H1 (cell line): ENCODE measurements around the gene RGPD3. TPM values are rescaled to one million over a fixed set of nuclear protein-coding genes. Genes with fewer than 3 reads are reported as not detected.

Experiments
- CTCF ChIA-PET: fragments of 300-600 bp; sonication (Branson Sonifier 250); formaldehyde crosslinking; loops from one replicate; lab custom pipeline; 2021; ENCODE audit not compliant: partially characterized antibody; lab: Charles Lee
- POLR2A ChIA-PET: fragments of 300-600 bp; sonication (Branson Sonifier 250); formaldehyde crosslinking; loops from one replicate; lab custom pipeline; 2021; ENCODE audit warnings: inconsistent platforms; ENCODE audit not compliant: partially characterized antibody; lab: Charles Lee
- DNase-seq, 2 experiments: peaks; one replicate each; pipeline versions ENCODE4 v3.0.0 to v3.0.0-alpha.2; 2010 to 2022; ENCODE audit warnings: low spot score in 2 of 2, low read depth in 1 of 2, mixed read lengths in 1 of 2
- FAIRE-seq: peaks from 2 replicates; lab custom pipeline; 2011; peaks lifted over from hg19 to GRCh38; lab: Jason Lieb, UNC
- H2AFZ ChIP-seq: 2 replicates; pipeline ENCODE4 v1.8.1; 2012; ENCODE audit warnings: low read length, inconsistent platforms
- H2AK5ac ChIP-seq: 2 replicates; pipeline ENCODE4 v1.6.1; 2013; ENCODE audit warnings: low read depth, low read length
- H2BK120ac ChIP-seq: replicated peaks from 2 replicates; pipeline ENCODE3; 2013; ENCODE audit warnings: low read depth, low read length, inconsistent platforms
- H2BK12ac ChIP-seq: 2 replicates; pipeline ENCODE4 v1.6.1; 2013; ENCODE audit warnings: low read depth, low read length
- H2BK15ac ChIP-seq: 2 replicates; pipeline ENCODE4 v1.6.1; 2013; ENCODE audit warnings: low read length
- H2BK20ac ChIP-seq: 2 replicates; pipeline ENCODE4 v1.6.1; 2013; ENCODE audit warnings: low read length
- H2BK5ac ChIP-seq: 2 replicates; pipeline ENCODE4 v1.6.1; 2013; ENCODE audit warnings: low read depth, low read length
- H3K14ac ChIP-seq: 2 replicates; pipeline ENCODE4 v1.6.1; 2013; ENCODE audit warnings: inconsistent platforms; ENCODE audit not compliant: insufficient read length
- H3K18ac ChIP-seq: 2 replicates; pipeline ENCODE4 v1.6.1; 2013; ENCODE audit warnings: low read length; ENCODE audit errors: extremely low read depth
- H3K23ac ChIP-seq: 2 replicates; pipeline ENCODE4 v1.6.1; 2013; ENCODE audit warnings: inconsistent platforms; ENCODE audit not compliant: insufficient read length
- H3K23me2 ChIP-seq: 2 replicates; pipeline ENCODE4 v1.6.1; 2013; ENCODE audit warnings: low read depth, low read length
- H3K27ac ChIP-seq: 2 replicates; pipeline ENCODE4 v1.6.1; 2011; ENCODE audit warnings: low read depth, low read length, inconsistent platforms
- H3K27me3 ChIP-seq, 4 experiments: replicated peaks in 1 of 4; 1 replicate in 1 of 4; 2 replicates in 3 of 4; pipeline versions ENCODE4 v1.6.1 to v1.8.1; 2011 to 2013; ENCODE audit warnings: low read length in 3 of 4, mild to moderate bottlenecking in 3 of 4, inconsistent platforms in 2 of 4, mixed read lengths in 2 of 4, moderate library complexity in 1 of 4; ENCODE audit not compliant: control insufficient read depth in 3 of 4, insufficient read depth in 3 of 4; ENCODE audit errors: extremely low read depth in 1 of 4
- H3K36me3 ChIP-seq, 4 experiments: 2 replicates each; pipeline versions ENCODE4 v1.6.1 to v1.8.1; 2011 to 2013; ENCODE audit warnings: mild to moderate bottlenecking in 4 of 4, low read length in 3 of 4, moderate library complexity in 2 of 4, control low read depth in 1 of 4, inconsistent platforms in 1 of 4; ENCODE audit not compliant: insufficient read depth in 4 of 4, control insufficient read depth in 2 of 4
- H3K4ac ChIP-seq: replicated peaks from 2 replicates; pipeline ENCODE3; 2013; ENCODE audit warnings: low read length, low read depth, mixed read lengths, inconsistent platforms; ENCODE audit not compliant: insufficient read length
- H3K4me1 ChIP-seq, 4 experiments: replicated peaks in 1 of 4; 1 replicate in 1 of 4; 2 replicates in 3 of 4; pipeline versions ENCODE4 v1.6.1 to v1.8.1; 2011 to 2013; ENCODE audit warnings: low read length in 3 of 4, inconsistent platforms in 2 of 4, mixed read lengths in 1 of 4; ENCODE audit not compliant: insufficient read depth in 4 of 4, control insufficient read depth in 3 of 4
- H3K4me2 ChIP-seq, 2 experiments: 2 replicates each; pipeline versions ENCODE4 v1.6.1 to v1.8.1; 2011 to 2013; ENCODE audit warnings: low read depth in 2 of 2, low read length in 2 of 2, control low read depth in 1 of 2, inconsistent platforms in 1 of 2, mild to moderate bottlenecking in 1 of 2; ENCODE audit not compliant: insufficient read depth in 1 of 2
- H3K4me3 ChIP-seq, 4 experiments: fragments of 200-600, 300-600 bp in 1 of 4; sonication (generic), shearing (Covaris generic), sonication (Bioruptor Twin) in 1 of 4; 2 replicates each; pipeline versions ENCODE4 v1.5.1 to v1.8.1; 2011 to 2016; ENCODE audit warnings: low read length in 4 of 4, low read depth in 3 of 4, control low read depth in 2 of 4, inconsistent platforms in 2 of 4, mild to moderate bottlenecking in 2 of 4, mixed read lengths in 1 of 4, moderate library complexity in 1 of 4; ENCODE audit not compliant: insufficient read depth in 2 of 4; ENCODE audit errors: extremely low read depth in 1 of 4
- H3K56ac ChIP-seq: replicated peaks from 2 replicates; pipeline ENCODE3; 2013; ENCODE audit warnings: low read depth, mild to moderate bottlenecking, mixed read lengths, low read length, inconsistent platforms; ENCODE audit not compliant: insufficient read length
- H3K79me1 ChIP-seq: 2 replicates; pipeline ENCODE4 v1.6.1; 2013; ENCODE audit warnings: low read depth, low read length, control low read depth
- H3K79me2 ChIP-seq, 2 experiments: 2 replicates each; pipeline versions ENCODE4 v1.6.1 to v1.8.1; 2012 to 2013; ENCODE audit warnings: low read length in 2 of 2, mild to moderate bottlenecking in 2 of 2, inconsistent platforms in 1 of 2; ENCODE audit not compliant: insufficient read depth in 2 of 2, control insufficient read depth in 1 of 2
- H3K9ac ChIP-seq, 4 experiments: replicated peaks in 1 of 4; 1 replicate in 1 of 4; 2 replicates in 3 of 4; pipeline versions ENCODE4 v1.6.1 to v1.8.1; 2011 to 2013; ENCODE audit warnings: low read depth in 3 of 4, low read length in 3 of 4, control low read depth in 2 of 4, mild to moderate bottlenecking in 2 of 4, moderate library complexity in 2 of 4, inconsistent platforms in 1 of 4; ENCODE audit errors: extremely low read depth in 1 of 4
- H3K9me3 ChIP-seq, 2 experiments: 2 replicates each; pipeline versions ENCODE4 v1.6.1 to v1.8.1; 2012 to 2013; ENCODE audit warnings: mild to moderate bottlenecking in 2 of 2, moderate library complexity in 2 of 2, control low read depth in 1 of 2, inconsistent platforms in 1 of 2, low read depth in 1 of 2, low read length in 1 of 2, mixed read lengths in 1 of 2; ENCODE audit not compliant: insufficient read depth in 2 of 2
- H4K20me1 ChIP-seq, 2 experiments: replicated peaks in 1 of 2; 2 replicates each; pipeline versions ENCODE3 to v1.8.1; 2011 to 2013; ENCODE audit warnings: inconsistent platforms in 2 of 2, low read length in 2 of 2, mild to moderate bottlenecking in 1 of 2; ENCODE audit not compliant: insufficient read depth in 2 of 2, control insufficient read depth in 1 of 2
- H4K5ac ChIP-seq: 2 replicates; pipeline ENCODE4 v1.6.1; 2013; ENCODE audit warnings: low read length, low read depth, mixed read lengths, inconsistent platforms; ENCODE audit not compliant: insufficient read length
- H4K8ac ChIP-seq: 2 replicates; pipeline ENCODE4 v1.8.0; 2013; ENCODE audit warnings: mild to moderate bottlenecking, moderate library complexity, low read length, inconsistent platforms; ENCODE audit not compliant: insufficient read depth; ENCODE audit errors: extremely low read depth
- H4K91ac ChIP-seq: replicated peaks from 2 replicates; pipeline ENCODE3; 2013; ENCODE audit warnings: low read length, mixed read lengths, inconsistent platforms; ENCODE audit not compliant: insufficient read length
- ASH2L ChIP-seq: fragments of 200-600, 300-600 bp; sonication (generic); IDR thresholded peaks from one replicate; pipeline ENCODE4 v1.7.1; 2017; ENCODE audit warnings: low read length
- ATF3 ChIP-seq: IDR thresholded peaks from 2 replicates; pipeline ENCODE4 v1.6.1; 2011; ENCODE audit warnings: low read depth, mild to moderate bottlenecking, low read length; ENCODE audit not compliant: insufficient read depth
- FOSL1 ChIP-seq: IDR thresholded peaks from 2 replicates; pipeline ENCODE4 v1.6.1; 2011; ENCODE audit warnings: mild to moderate bottlenecking, low read depth, low read length, moderate library complexity; ENCODE audit not compliant: insufficient read depth
- KDM4A ChIP-seq: IDR thresholded peaks from one replicate; pipeline ENCODE4 v1.7.1; 2012; ENCODE audit warnings: low read depth, mild to moderate bottlenecking, moderate library complexity, low read length, inconsistent platforms; ENCODE audit not compliant: severe bottlenecking
- POLR2A ChIP-seq, 2 experiments: IDR thresholded peaks; 1 replicate in 1 of 2; 2 replicates in 1 of 2; pipeline ENCODE4 v1.6.1; 2011; ENCODE audit warnings: low read depth in 2 of 2, low read length in 2 of 2, mild to moderate bottlenecking in 2 of 2; ENCODE audit errors: control extremely low read depth in 1 of 2
- RXRA ChIP-seq: IDR thresholded peaks from 2 replicates; pipeline ENCODE4 v1.6.1; 2011; ENCODE audit warnings: low read depth, mild to moderate bottlenecking, low read length, moderate library complexity; ENCODE audit not compliant: insufficient read depth
- SIN3A ChIP-seq, 2 experiments: IDR thresholded peaks in 1 of 2; conservative IDR thresholded peaks in 1 of 2; 2 replicates each; pipeline ENCODE4 v1.6.1; 2011 to 2012; ENCODE audit warnings: low read length in 2 of 2, improper control_type of control experiment in 1 of 2, low read depth in 1 of 2, mild to moderate bottlenecking in 1 of 2
- SIX5 ChIP-seq: IDR thresholded peaks from 2 replicates; pipeline ENCODE4 v1.6.1; 2011; ENCODE audit warnings: mild to moderate bottlenecking, low read depth, low read length
- YY1 ChIP-seq: IDR thresholded peaks from 2 replicates; pipeline ENCODE4 v1.6.1; 2011; ENCODE audit warnings: low read depth, mild to moderate bottlenecking, low read length
- WGBS, 2 experiments: shearing (Covaris generic) in 1 of 2; methylation state at CpG; one replicate each; pipeline versions ENCODE4 v1.1.6 to v1.1.7; 2013 to 2015; ENCODE audit warnings: low lambda C conversion rate in 2 of 2, mixed read lengths in 2 of 2, inconsistent platforms in 1 of 2, low coverage in 1 of 2, missing lambda C conversion rate in 1 of 2; ENCODE audit not compliant: insufficient replicate concordance in 2 of 2, insufficient coverage in 1 of 2, insufficient read length in 1 of 2; ENCODE audit errors: extremely low coverage in 1 of 2, missing lambda C conversion rate in 1 of 2; 5-methylcytosine and 5-hydroxymethylcytosine counted together
- polyA plus RNA-seq, 7 experiments: library from polyadenylated mRNA; depleted of rRNA in 3 of 7; stranded (reverse) in 5 of 7; unstranded in 2 of 7; fragments of >200 nt in 5 of 7; fragments of 200-250 nt in 2 of 7; gene quantifications; 1 replicate in 5 of 7; 2 replicates in 1 of 7; 4 replicates in 1 of 7; pipeline versions ENCODE4 v1.2.1 to v1.2.3, GENCODE V29; 2011 to 2013; ENCODE audit warnings: missing spikeins in 2 of 7, mixed read lengths in 2 of 7
- total RNA-seq: library from RNA; stranded (reverse); fragmentation: NEBNext Ultra II Directional; extraction: Animal tissue kit (Norgen Biotek cat#: 25700); gene quantifications from 2 replicates; pipeline ENCODE4 v1.2.1, GENCODE V29; 2021
- TF ChIP-seq, protein P1 (sequence below): IDR thresholded peaks from 2 replicates; pipeline ENCODE4 v1.6.1; 2012; ENCODE audit warnings: inconsistent platforms
- TF ChIP-seq, protein P2 (sequence below), 3 experiments: IDR thresholded peaks; 1 replicate in 2 of 3; 2 replicates in 1 of 3; pipeline versions ENCODE4 v1.5.1 to v1.6.1; 2011; ENCODE audit warnings: low read length in 3 of 3, mild to moderate bottlenecking in 3 of 3, inconsistent platforms in 2 of 3, low read depth in 1 of 3, moderate library complexity in 1 of 3; ENCODE audit not compliant: insufficient read depth in 1 of 3; ENCODE audit errors: control extremely low read depth in 1 of 3

The RGPD3 gene
- total and polyA plus RNA-seq, 2 of the 8 experiments (the other 6 are each of a cell fraction or from before 2014, with no cell fraction given) = 0.08 to 0.17 TPM

- H3K23me2 ChIP-seq = no peaks in the 10 kb centered on the region
- H3K9me3 ChIP-seq = no peaks in the 10 kb centered on the region
- FAIRE-seq (no peak), DNase-seq (no peak)
- H2AFZ ChIP-seq = no peak overlapping the region
- no peak overlapping the region for H4K8ac ChIP-seq
- no peak overlapping the region for H2BK12ac ChIP-seq
- POLR2A ChIA-PET = no interaction called here
- no peak overlapping the region for H3K4me2 ChIP-seq
- no peaks in the 10 kb centered on the region for H3K79me2 ChIP-seq
- WGBS, 2 experiments = 92% methylated on average over 5 of the region's 5 CpGs; no CpG with 5 or more reads in 1 of the 2 experiments
- no peak overlapping the region for H2BK15ac ChIP-seq
- no peak overlapping the region for H3K9ac ChIP-seq
- H3K18ac ChIP-seq = no peak overlapping the region
- H3K27me3 ChIP-seq = no peaks in the 10 kb centered on the region
- H3K4ac ChIP-seq = no peak overlapping the region
- no peaks in the 10 kb centered on the region for H3K79me1 ChIP-seq
- H3K4me1 ChIP-seq = peaks cover 0 to 6% (median under 1%) of the 10 kb centered on the region in 4 experiments; a peak in 2 of 7 replicates
- H3K56ac ChIP-seq = no peak overlapping the region
- H2BK20ac ChIP-seq = no peak overlapping the region
- H2BK5ac ChIP-seq = no peak overlapping the region
- H4K91ac ChIP-seq = no peak overlapping the region
- no peak overlapping the region for H3K27ac ChIP-seq
- no peak overlapping the region for H4K5ac ChIP-seq
- H3K36me3 ChIP-seq = no peaks in the 10 kb centered on the region
- no peak overlapping the region for H3K4me3 ChIP-seq
- CTCF ChIA-PET = no interaction called here
- no peak overlapping the region for H2BK120ac ChIP-seq
- no peaks in the 10 kb centered on the region for H4K20me1 ChIP-seq
- H3K14ac ChIP-seq = no peak overlapping the region
- no peak overlapping the region for H2AK5ac ChIP-seq
- no peak overlapping the region for H3K23ac ChIP-seq
- TF ChIP-seq YY1 (no peak), ATF3 (no peak), ASH2L (no peak), FOSL1 (no peak), RXRA (no peak), KDM4A (no peak), POLR2A (IDR thresholded peaks at IDR 0.05; ENCODE audit: control extremely low read depth in 1 of 2, low read depth in 2 of 2, low read length in 2 of 2) (no peak), SIX5 (no peak), SIN3A (conservative IDR thresholded peaks at IDR 0.05 in 1 of 2, IDR thresholded peaks at IDR 0.05 in 1 of 2; ENCODE audit: low read depth in 1 of 2, low read length in 2 of 2) (no peak)
- TF ChIP-seq, protein P1, sequence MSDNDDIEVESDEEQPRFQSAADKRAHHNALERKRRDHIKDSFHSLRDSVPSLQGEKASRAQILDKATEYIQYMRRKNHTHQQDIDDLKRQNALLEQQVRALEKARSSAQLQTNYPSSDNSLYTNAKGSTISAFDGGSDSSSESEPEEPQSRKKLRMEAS = no peak
- TF ChIP-seq, protein P2, sequence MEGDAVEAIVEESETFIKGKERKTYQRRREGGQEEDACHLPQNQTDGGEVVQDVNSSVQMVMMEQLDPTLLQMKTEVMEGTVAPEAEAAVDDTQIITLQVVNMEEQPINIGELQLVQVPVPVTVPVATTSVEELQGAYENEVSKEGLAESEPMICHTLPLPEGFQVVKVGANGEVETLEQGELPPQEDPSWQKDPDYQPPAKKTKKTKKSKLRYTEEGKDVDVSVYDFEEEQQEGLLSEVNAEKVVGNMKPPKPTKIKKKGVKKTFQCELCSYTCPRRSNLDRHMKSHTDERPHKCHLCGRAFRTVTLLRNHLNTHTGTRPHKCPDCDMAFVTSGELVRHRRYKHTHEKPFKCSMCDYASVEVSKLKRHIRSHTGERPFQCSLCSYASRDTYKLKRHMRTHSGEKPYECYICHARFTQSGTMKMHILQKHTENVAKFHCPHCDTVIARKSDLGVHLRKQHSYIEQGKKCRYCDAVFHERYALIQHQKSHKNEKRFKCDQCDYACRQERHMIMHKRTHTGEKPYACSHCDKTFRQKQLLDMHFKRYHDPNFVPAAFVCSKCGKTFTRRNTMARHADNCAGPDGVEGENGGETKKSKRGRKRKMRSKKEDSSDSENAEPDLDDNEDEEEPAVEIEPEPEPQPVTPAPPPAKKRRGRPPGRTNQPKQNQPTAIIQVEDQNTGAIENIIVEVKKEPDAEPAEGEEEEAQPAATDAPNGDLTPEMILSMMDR (IDR thresholded peaks at IDR 0.05; ENCODE audit: control extremely low read depth in 1 of 3, insufficient read depth in 1 of 3, low read depth in 1 of 3, low read length in 3 of 3) = no peak
Measured at GRCh38 chr2:106353676-106354075, 114.5 kb downstream of the RGPD3 start.
